ENCODE measurements around the gene TLX1. TPM values are rescaled to one million over a fixed set of nuclear protein-coding genes. Genes with fewer than 3 reads are reported as not detected.

The TLX1 gene
- total RNA-seq, 1 experiment from 2014 or later: not detected

DNA sequence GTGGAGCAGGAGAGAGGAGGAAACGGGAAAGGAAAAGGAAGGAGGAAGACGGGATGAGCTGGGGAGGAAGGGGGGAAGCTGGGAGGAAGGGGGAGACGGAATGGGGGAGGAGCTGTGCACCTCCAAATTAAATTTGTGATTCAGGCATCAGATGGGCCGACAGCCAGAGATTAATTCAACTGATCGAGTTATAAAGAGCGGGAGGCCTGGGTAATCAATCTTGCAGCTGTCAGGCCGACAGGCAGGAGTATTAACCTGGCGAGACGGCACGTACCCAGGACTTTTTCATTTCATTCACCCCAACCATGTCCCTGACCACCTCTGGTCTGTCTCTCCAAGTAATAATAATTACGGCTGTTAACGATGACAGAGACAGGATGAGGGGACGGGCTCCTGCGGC, 43.1 kb upstream of the TLX1 start:
- no peak overlapping the region for H2AFZ ChIP-seq (ENCODE audit: low read length)
- H3K4me1 ChIP-seq (ENCODE audit: insufficient read depth, low read length): peaks cover 42% of the 10 kb centered on the region
- POLR2A ChIA-PET (ENCODE audit: unreplicated experiment): no interaction called here
- intact Hi-C loops (cut with micrococcal nuclease): no loop called here
- DNase-seq: no peak
- no peaks in the 10 kb centered on the region for H3K9me3 ChIP-seq (ENCODE audit: low read length)
- H3K79me2 ChIP-seq (ENCODE audit: low read length): no peaks in the 10 kb centered on the region
- H3K4me3 ChIP-seq (ENCODE audit: low read length): no peak overlapping the region
- H3K9ac ChIP-seq (ENCODE audit: low read length): no peak overlapping the region
- no peak for ATAC-seq
- CTCF ChIA-PET: no interaction called here
- H3K4me2 ChIP-seq (ENCODE audit: low read length): no peak overlapping the region
- no TSS peak for BruUV-seq (replicated peaks)
- no peaks in the 10 kb centered on the region for H4K20me1 ChIP-seq (ENCODE audit: low read length)
- no peaks in the 10 kb centered on the region for H3K27me3 ChIP-seq (ENCODE audit: low read length)
- no peak overlapping the region for H3K27ac ChIP-seq (ENCODE audit: low read length)
- no peaks in the 10 kb centered on the region for H3K9me2 ChIP-seq (replicated peaks; ENCODE audit: low read length)
- TF ChIP-seq, protein P1, sequence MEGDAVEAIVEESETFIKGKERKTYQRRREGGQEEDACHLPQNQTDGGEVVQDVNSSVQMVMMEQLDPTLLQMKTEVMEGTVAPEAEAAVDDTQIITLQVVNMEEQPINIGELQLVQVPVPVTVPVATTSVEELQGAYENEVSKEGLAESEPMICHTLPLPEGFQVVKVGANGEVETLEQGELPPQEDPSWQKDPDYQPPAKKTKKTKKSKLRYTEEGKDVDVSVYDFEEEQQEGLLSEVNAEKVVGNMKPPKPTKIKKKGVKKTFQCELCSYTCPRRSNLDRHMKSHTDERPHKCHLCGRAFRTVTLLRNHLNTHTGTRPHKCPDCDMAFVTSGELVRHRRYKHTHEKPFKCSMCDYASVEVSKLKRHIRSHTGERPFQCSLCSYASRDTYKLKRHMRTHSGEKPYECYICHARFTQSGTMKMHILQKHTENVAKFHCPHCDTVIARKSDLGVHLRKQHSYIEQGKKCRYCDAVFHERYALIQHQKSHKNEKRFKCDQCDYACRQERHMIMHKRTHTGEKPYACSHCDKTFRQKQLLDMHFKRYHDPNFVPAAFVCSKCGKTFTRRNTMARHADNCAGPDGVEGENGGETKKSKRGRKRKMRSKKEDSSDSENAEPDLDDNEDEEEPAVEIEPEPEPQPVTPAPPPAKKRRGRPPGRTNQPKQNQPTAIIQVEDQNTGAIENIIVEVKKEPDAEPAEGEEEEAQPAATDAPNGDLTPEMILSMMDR (conservative IDR thresholded peaks at IDR 0.05; ENCODE audit: low read depth, low read length): no peak
- TF ChIP-seq EZH2 (IDR thresholded peaks at IDR 0.05; ENCODE audit: low read length, unreplicated experiment): no peak
- no peak for TF ChIP-seq EZH2phosphoT487 (IDR thresholded peaks at IDR 0.05; ENCODE audit: borderline replicate concordance, low read length)
- H3K36me3 ChIP-seq (ENCODE audit: low read depth, low read length): no peaks in the 10 kb centered on the region
- H3F3A ChIP-seq (ENCODE audit: low read length, unreplicated experiment): peaks cover 6% of the 10 kb centered on the region

DNA sequence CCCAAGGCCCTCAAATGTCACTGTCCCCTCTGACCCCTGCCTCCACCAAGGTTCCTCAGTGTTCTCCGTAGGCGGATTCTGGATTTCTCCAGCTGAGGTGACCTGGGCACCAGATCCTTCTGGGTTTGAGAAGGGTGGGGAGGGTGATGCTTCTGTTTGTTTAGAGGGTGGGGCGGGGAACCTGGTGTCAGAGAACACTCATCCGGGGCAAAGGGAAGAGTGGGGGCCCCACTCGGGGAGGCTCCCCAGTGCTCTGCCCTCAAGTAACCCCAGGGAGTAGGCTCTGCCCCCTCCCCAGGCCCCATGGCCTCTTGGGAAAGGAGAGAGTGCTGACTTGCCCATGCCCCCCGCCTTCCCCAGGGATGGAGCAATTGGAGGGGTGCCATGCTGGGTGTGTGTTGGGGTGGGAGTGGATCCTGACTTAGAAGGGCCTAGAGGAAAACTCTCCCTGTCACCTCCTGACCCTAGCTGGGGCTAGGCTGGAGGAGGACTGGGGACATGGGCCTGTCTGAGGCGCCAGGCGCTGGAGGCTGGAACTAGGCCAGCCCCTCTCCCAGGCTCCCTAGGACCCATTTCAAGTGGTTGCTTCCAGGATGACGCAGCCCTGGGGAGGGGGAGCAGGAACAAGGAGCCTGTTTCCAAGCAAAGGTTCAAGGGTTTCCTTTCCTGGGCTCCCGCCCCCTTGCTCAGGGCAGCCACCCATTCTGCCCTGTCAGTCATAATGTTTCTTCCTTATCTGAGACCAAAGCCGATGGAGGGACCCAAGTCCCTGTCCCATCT, 41.4 kb upstream of the TLX1 start:
- no peaks in the 10 kb centered on the region for H3K9me2 ChIP-seq (replicated peaks; ENCODE audit: low read length)
- no peaks in the 10 kb centered on the region for H3K9me3 ChIP-seq (ENCODE audit: low read length)
- no peak for TF ChIP-seq EZH2phosphoT487 (IDR thresholded peaks at IDR 0.05; ENCODE audit: borderline replicate concordance, low read length)
- no peak for TF ChIP-seq EZH2 (IDR thresholded peaks at IDR 0.05; ENCODE audit: low read length, unreplicated experiment)
- TF ChIP-seq, protein P1 (conservative IDR thresholded peaks at IDR 0.05; ENCODE audit: low read depth, low read length): no peak
- BruUV-seq (replicated peaks): no TSS peak
- no peaks in the 10 kb centered on the region for H3K79me2 ChIP-seq (ENCODE audit: low read length)
- H3K4me1 ChIP-seq (ENCODE audit: insufficient read depth, low read length): peaks cover 46% of the 10 kb centered on the region
- ATAC-seq (peak; percentile 44), DNase-seq (peak; percentile 36)
- no peak overlapping the region for H2AFZ ChIP-seq (ENCODE audit: low read length)
- no peak overlapping the region for H3K27ac ChIP-seq (ENCODE audit: low read length)
- no peaks in the 10 kb centered on the region for H4K20me1 ChIP-seq (ENCODE audit: low read length)
- intact Hi-C loops (cut with micrococcal nuclease): no loop called here
- H3K4me2 ChIP-seq (ENCODE audit: low read length): peak overlapping the region; percentile 44
- peaks cover 6% of the 10 kb centered on the region for H3F3A ChIP-seq (ENCODE audit: low read length, unreplicated experiment)
- CTCF ChIA-PET: no interaction called here
- H3K36me3 ChIP-seq (ENCODE audit: low read depth, low read length): no peaks in the 10 kb centered on the region
- no peak overlapping the region for H3K9ac ChIP-seq (ENCODE audit: low read length)
- POLR2A ChIA-PET (ENCODE audit: unreplicated experiment): no interaction called here
- H3K27me3 ChIP-seq (ENCODE audit: low read length): no peaks in the 10 kb centered on the region
- H3K4me3 ChIP-seq (ENCODE audit: low read length): no peak overlapping the region

DNA sequence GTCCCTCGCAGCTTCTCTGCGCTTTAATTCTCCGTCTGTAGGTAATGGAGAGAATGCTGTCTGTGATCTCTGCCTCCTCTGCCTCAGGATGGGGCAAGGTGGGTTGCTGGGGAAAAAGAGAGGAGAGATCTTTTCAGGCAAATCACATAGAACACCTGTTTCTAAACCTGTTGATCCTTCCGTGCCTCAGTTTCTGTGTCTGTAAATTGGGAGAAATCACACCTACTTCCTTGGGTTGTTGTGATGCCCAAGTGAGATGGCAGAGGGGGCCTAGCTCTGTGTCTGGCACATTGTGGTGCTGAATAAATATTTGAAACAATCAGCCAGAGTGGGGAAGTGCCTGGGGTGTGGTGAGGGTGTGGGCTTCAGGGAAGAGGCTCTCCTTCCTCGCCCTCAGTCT, 40.5 kb upstream of the TLX1 start:
- TF ChIP-seq EZH2 (IDR thresholded peaks at IDR 0.05; ENCODE audit: low read length, unreplicated experiment) (no peak), EZH2phosphoT487 (IDR thresholded peaks at IDR 0.05; ENCODE audit: borderline replicate concordance, low read length) (no peak)
- H3K36me3 ChIP-seq (ENCODE audit: low read depth, low read length): no peaks in the 10 kb centered on the region
- ChIA-PET CTCF (no interaction called here), POLR2A (ENCODE audit: unreplicated experiment) (no interaction called here)
- no peaks in the 10 kb centered on the region for H3K79me2 ChIP-seq (ENCODE audit: low read length)
- intact Hi-C loops (cut with micrococcal nuclease): no loop called here
- peaks cover 51% of the 10 kb centered on the region for H3K4me1 ChIP-seq (ENCODE audit: insufficient read depth, low read length)
- H3K9ac ChIP-seq (ENCODE audit: low read length): no peak overlapping the region
- H3K4me3 ChIP-seq (ENCODE audit: low read length): no peak overlapping the region
- H3K4me2 ChIP-seq (ENCODE audit: low read length): no peak overlapping the region
- no peak for DNase-seq
- no TSS peak for BruUV-seq (replicated peaks)
- H3K27me3 ChIP-seq (ENCODE audit: low read length): no peaks in the 10 kb centered on the region
- no peak overlapping the region for H2AFZ ChIP-seq (ENCODE audit: low read length)
- H3F3A ChIP-seq (ENCODE audit: low read length, unreplicated experiment): peaks cover 6% of the 10 kb centered on the region
- ATAC-seq: no peak
- no peak overlapping the region for H3K27ac ChIP-seq (ENCODE audit: low read length)
- H3K9me2 ChIP-seq (replicated peaks; ENCODE audit: low read length): no peaks in the 10 kb centered on the region
- no peaks in the 10 kb centered on the region for H4K20me1 ChIP-seq (ENCODE audit: low read length)
- no peaks in the 10 kb centered on the region for H3K9me3 ChIP-seq (ENCODE audit: low read length)
